ENCODE data around the gene MAF.

The MAF gene

GRCh38 chr16:79599837-79600637, 500 bp downstream of the MAF start:
- Histone ChIP-seq H3K27ac (no peak overlapping the region), H3K9me3 (no peaks in the 10 kb centered on the region), H3K36me3 (no peaks in the 10 kb centered on the region), H3K27me3 (peaks cover 98% of the 10 kb centered on the region), H3K4me3 (ENCODE audit: low read depth in 1 of 2, low read length in 1 of 2) (peak overlapping the region; percentile 48 to 59), H3K4me1 (ENCODE audit: control insufficient read depth in 1 of 2, insufficient read depth in 1 of 2, low read depth in 1 of 2, low read length in 1 of 2) (peaks cover 22 to 27% of the 10 kb centered on the region in 2 experiments)
- no peak for TF ChIP-seq CTCF (IDR thresholded peaks at IDR 0.05)

- Histone ChIP-seq H3K4me1 (ENCODE audit: control insufficient read depth in 1 of 2, insufficient read depth in 1 of 2, low read depth in 1 of 2, low read length in 1 of 2) (peaks cover 22 to 27% of the 10 kb centered on the region in 2 experiments), H3K27me3 (peaks cover 98% of the 10 kb centered on the region), H3K9me3 (no peaks in the 10 kb centered on the region), H3K27ac (no peak overlapping the region), H3K36me3 (no peaks in the 10 kb centered on the region), H3K4me3 (ENCODE audit: low read depth in 1 of 2, low read length in 1 of 2) (peak overlapping the region; percentile 27 to 48)
- TF ChIP-seq CTCF (IDR thresholded peaks at IDR 0.05) = no peak
These were observed 1.2 kb downstream of the MAF start for GRCh38 chr16:79599256-79599836.

GRCh38 chr16:79598348-79599181, 2.0 kb downstream of the MAF start:
- H3K27me3 ChIP-seq = peaks cover 98% of the 10 kb centered on the region
- no peaks in the 10 kb centered on the region for H3K36me3 ChIP-seq
- H3K27ac ChIP-seq = no peak overlapping the region
- peaks cover 22 to 27% of the 10 kb centered on the region in 2 experiments for H3K4me1 ChIP-seq (ENCODE audit: control insufficient read depth in 1 of 2, insufficient read depth in 1 of 2, low read depth in 1 of 2, low read length in 1 of 2)
- H3K4me3 ChIP-seq (ENCODE audit: low read depth in 1 of 2, low read length in 1 of 2) = no peak overlapping the region
- TF ChIP-seq CTCF (IDR thresholded peaks at IDR 0.05) = no peak
- no peaks in the 10 kb centered on the region for H3K9me3 ChIP-seq

- peaks cover 22 to 27% of the 10 kb centered on the region in 2 experiments for H3K4me1 ChIP-seq (ENCODE audit: control insufficient read depth in 1 of 2, insufficient read depth in 1 of 2, low read depth in 1 of 2, low read length in 1 of 2)
These were observed 2.5 kb downstream of the MAF start for GRCh38 chr16:79598063-79598347.

More at GRCh38 chr16:79598063-79598347, 2.5 kb downstream of the MAF start:
- Histone ChIP-seq H3K4me3 (ENCODE audit: low read depth in 1 of 2, low read length in 1 of 2) (no peak overlapping the region), H3K27me3 (peaks cover 98% of the 10 kb centered on the region), H3K27ac (no peak overlapping the region), H3K36me3 (no peaks in the 10 kb centered on the region), H3K9me3 (no peaks in the 10 kb centered on the region)
- TF ChIP-seq CTCF (IDR thresholded peaks at IDR 0.05) = no peak
